H1 (cell line): ENCODE measurements around the gene FMN2. TPM values are rescaled to one million over a fixed set of nuclear protein-coding genes. Genes with fewer than 3 reads are reported as not detected.

ENCODE experiments used
- CTCF ChIA-PET: fragments of 300-600 bp; sonication (Branson Sonifier 250); formaldehyde crosslinking; loops from one replicate; lab custom pipeline; 2021; ENCODE audit not compliant: partially characterized antibody; lab: Charles Lee
- POLR2A ChIA-PET: fragments of 300-600 bp; sonication (Branson Sonifier 250); formaldehyde crosslinking; loops from one replicate; lab custom pipeline; 2021; ENCODE audit warnings: inconsistent platforms; ENCODE audit not compliant: partially characterized antibody; lab: Charles Lee
- DNase-seq, 2 experiments: peaks; one replicate each; pipeline versions ENCODE4 v3.0.0 to v3.0.0-alpha.2; 2010 to 2022; ENCODE audit warnings: low spot score in 2 of 2, low read depth in 1 of 2, mixed read lengths in 1 of 2
- FAIRE-seq: peaks from 2 replicates; lab custom pipeline; 2011; peaks lifted over from hg19 to GRCh38; lab: Jason Lieb, UNC
- H2AFZ ChIP-seq: 2 replicates; pipeline ENCODE4 v1.8.1; 2012; ENCODE audit warnings: low read length, inconsistent platforms
- H2AK5ac ChIP-seq: 2 replicates; pipeline ENCODE4 v1.6.1; 2013; ENCODE audit warnings: low read depth, low read length
- H2BK120ac ChIP-seq: replicated peaks from 2 replicates; pipeline ENCODE3; 2013; ENCODE audit warnings: low read depth, low read length, inconsistent platforms
- H2BK12ac ChIP-seq: 2 replicates; pipeline ENCODE4 v1.6.1; 2013; ENCODE audit warnings: low read depth, low read length
- H2BK15ac ChIP-seq: 2 replicates; pipeline ENCODE4 v1.6.1; 2013; ENCODE audit warnings: low read length
- H2BK20ac ChIP-seq: 2 replicates; pipeline ENCODE4 v1.6.1; 2013; ENCODE audit warnings: low read length
- H2BK5ac ChIP-seq: 2 replicates; pipeline ENCODE4 v1.6.1; 2013; ENCODE audit warnings: low read depth, low read length
- H3K14ac ChIP-seq: 2 replicates; pipeline ENCODE4 v1.6.1; 2013; ENCODE audit warnings: inconsistent platforms; ENCODE audit not compliant: insufficient read length
- H3K18ac ChIP-seq: 2 replicates; pipeline ENCODE4 v1.6.1; 2013; ENCODE audit warnings: low read length; ENCODE audit errors: extremely low read depth
- H3K23ac ChIP-seq: 2 replicates; pipeline ENCODE4 v1.6.1; 2013; ENCODE audit warnings: inconsistent platforms; ENCODE audit not compliant: insufficient read length
- H3K23me2 ChIP-seq: 2 replicates; pipeline ENCODE4 v1.6.1; 2013; ENCODE audit warnings: low read depth, low read length
- H3K27ac ChIP-seq: 2 replicates; pipeline ENCODE4 v1.6.1; 2011; ENCODE audit warnings: low read depth, low read length, inconsistent platforms
- H3K27me3 ChIP-seq, 4 experiments: replicated peaks in 1 of 4; 1 replicate in 1 of 4; 2 replicates in 3 of 4; pipeline versions ENCODE4 v1.6.1 to v1.8.1; 2011 to 2013; ENCODE audit warnings: low read length in 3 of 4, mild to moderate bottlenecking in 3 of 4, inconsistent platforms in 2 of 4, mixed read lengths in 2 of 4, moderate library complexity in 1 of 4; ENCODE audit not compliant: control insufficient read depth in 3 of 4, insufficient read depth in 3 of 4; ENCODE audit errors: extremely low read depth in 1 of 4
- H3K36me3 ChIP-seq, 4 experiments: 2 replicates each; pipeline versions ENCODE4 v1.6.1 to v1.8.1; 2011 to 2013; ENCODE audit warnings: mild to moderate bottlenecking in 4 of 4, low read length in 3 of 4, moderate library complexity in 2 of 4, control low read depth in 1 of 4, inconsistent platforms in 1 of 4; ENCODE audit not compliant: insufficient read depth in 4 of 4, control insufficient read depth in 2 of 4
- H3K4ac ChIP-seq: replicated peaks from 2 replicates; pipeline ENCODE3; 2013; ENCODE audit warnings: low read length, low read depth, mixed read lengths, inconsistent platforms; ENCODE audit not compliant: insufficient read length
- H3K4me1 ChIP-seq, 4 experiments: replicated peaks in 1 of 4; 1 replicate in 1 of 4; 2 replicates in 3 of 4; pipeline versions ENCODE4 v1.6.1 to v1.8.1; 2011 to 2013; ENCODE audit warnings: low read length in 3 of 4, inconsistent platforms in 2 of 4, mixed read lengths in 1 of 4; ENCODE audit not compliant: insufficient read depth in 4 of 4, control insufficient read depth in 3 of 4
- H3K4me2 ChIP-seq, 2 experiments: 2 replicates each; pipeline versions ENCODE4 v1.6.1 to v1.8.1; 2011 to 2013; ENCODE audit warnings: low read depth in 2 of 2, low read length in 2 of 2, control low read depth in 1 of 2, inconsistent platforms in 1 of 2, mild to moderate bottlenecking in 1 of 2; ENCODE audit not compliant: insufficient read depth in 1 of 2
- H3K4me3 ChIP-seq, 4 experiments: fragments of 200-600, 300-600 bp in 1 of 4; sonication (generic), shearing (Covaris generic), sonication (Bioruptor Twin) in 1 of 4; 2 replicates each; pipeline versions ENCODE4 v1.5.1 to v1.8.1; 2011 to 2016; ENCODE audit warnings: low read length in 4 of 4, low read depth in 3 of 4, control low read depth in 2 of 4, inconsistent platforms in 2 of 4, mild to moderate bottlenecking in 2 of 4, mixed read lengths in 1 of 4, moderate library complexity in 1 of 4; ENCODE audit not compliant: insufficient read depth in 2 of 4; ENCODE audit errors: extremely low read depth in 1 of 4
- H3K56ac ChIP-seq: replicated peaks from 2 replicates; pipeline ENCODE3; 2013; ENCODE audit warnings: low read depth, mild to moderate bottlenecking, mixed read lengths, low read length, inconsistent platforms; ENCODE audit not compliant: insufficient read length
- H3K79me1 ChIP-seq: 2 replicates; pipeline ENCODE4 v1.6.1; 2013; ENCODE audit warnings: low read depth, low read length, control low read depth
- H3K79me2 ChIP-seq, 2 experiments: 2 replicates each; pipeline versions ENCODE4 v1.6.1 to v1.8.1; 2012 to 2013; ENCODE audit warnings: low read length in 2 of 2, mild to moderate bottlenecking in 2 of 2, inconsistent platforms in 1 of 2; ENCODE audit not compliant: insufficient read depth in 2 of 2, control insufficient read depth in 1 of 2
- H3K9ac ChIP-seq, 4 experiments: replicated peaks in 1 of 4; 1 replicate in 1 of 4; 2 replicates in 3 of 4; pipeline versions ENCODE4 v1.6.1 to v1.8.1; 2011 to 2013; ENCODE audit warnings: low read depth in 3 of 4, low read length in 3 of 4, control low read depth in 2 of 4, mild to moderate bottlenecking in 2 of 4, moderate library complexity in 2 of 4, inconsistent platforms in 1 of 4; ENCODE audit errors: extremely low read depth in 1 of 4
- H3K9me3 ChIP-seq, 2 experiments: 2 replicates each; pipeline versions ENCODE4 v1.6.1 to v1.8.1; 2012 to 2013; ENCODE audit warnings: mild to moderate bottlenecking in 2 of 2, moderate library complexity in 2 of 2, control low read depth in 1 of 2, inconsistent platforms in 1 of 2, low read depth in 1 of 2, low read length in 1 of 2, mixed read lengths in 1 of 2; ENCODE audit not compliant: insufficient read depth in 2 of 2
- H4K20me1 ChIP-seq, 2 experiments: replicated peaks in 1 of 2; 2 replicates each; pipeline versions ENCODE3 to v1.8.1; 2011 to 2013; ENCODE audit warnings: inconsistent platforms in 2 of 2, low read length in 2 of 2, mild to moderate bottlenecking in 1 of 2; ENCODE audit not compliant: insufficient read depth in 2 of 2, control insufficient read depth in 1 of 2
- H4K5ac ChIP-seq: 2 replicates; pipeline ENCODE4 v1.6.1; 2013; ENCODE audit warnings: low read length, low read depth, mixed read lengths, inconsistent platforms; ENCODE audit not compliant: insufficient read length
- H4K8ac ChIP-seq: 2 replicates; pipeline ENCODE4 v1.8.0; 2013; ENCODE audit warnings: mild to moderate bottlenecking, moderate library complexity, low read length, inconsistent platforms; ENCODE audit not compliant: insufficient read depth; ENCODE audit errors: extremely low read depth
- H4K91ac ChIP-seq: replicated peaks from 2 replicates; pipeline ENCODE3; 2013; ENCODE audit warnings: low read length, mixed read lengths, inconsistent platforms; ENCODE audit not compliant: insufficient read length
- BCL11A ChIP-seq, 2 experiments: IDR thresholded peaks; one replicate each; pipeline ENCODE4 v1.6.1; 2011; ENCODE audit warnings: low read depth in 2 of 2, low read length in 2 of 2, mild to moderate bottlenecking in 2 of 2
- CBX8 ChIP-seq: fragments of 300-800, 300-1000 bp; sonication (generic); IDR thresholded peaks from 2 replicates; pipeline ENCODE4 v1.7.1; 2016; ENCODE audit warnings: low read depth, low read length, borderline replicate concordance
- NRF1 ChIP-seq: IDR thresholded peaks from 2 replicates; pipeline ENCODE4 v1.6.1; 2011; ENCODE audit warnings: mild to moderate bottlenecking, low read depth, low read length, improper control_type of control experiment
- WGBS, 2 experiments: shearing (Covaris generic) in 1 of 2; methylation state at CpG; one replicate each; pipeline versions ENCODE4 v1.1.6 to v1.1.7; 2013 to 2015; ENCODE audit warnings: low lambda C conversion rate in 2 of 2, mixed read lengths in 2 of 2, inconsistent platforms in 1 of 2, low coverage in 1 of 2, missing lambda C conversion rate in 1 of 2; ENCODE audit not compliant: insufficient replicate concordance in 2 of 2, insufficient coverage in 1 of 2, insufficient read length in 1 of 2; ENCODE audit errors: extremely low coverage in 1 of 2, missing lambda C conversion rate in 1 of 2; 5-methylcytosine and 5-hydroxymethylcytosine counted together
- polyA plus RNA-seq, 7 experiments: library from polyadenylated mRNA; depleted of rRNA in 3 of 7; stranded (reverse) in 5 of 7; unstranded in 2 of 7; fragments of >200 nt in 5 of 7; fragments of 200-250 nt in 2 of 7; gene quantifications; 1 replicate in 5 of 7; 2 replicates in 1 of 7; 4 replicates in 1 of 7; pipeline versions ENCODE4 v1.2.1 to v1.2.3, GENCODE V29; 2011 to 2013; ENCODE audit warnings: missing spikeins in 2 of 7, mixed read lengths in 2 of 7
- total RNA-seq: library from RNA; stranded (reverse); fragmentation: NEBNext Ultra II Directional; extraction: Animal tissue kit (Norgen Biotek cat#: 25700); gene quantifications from 2 replicates; pipeline ENCODE4 v1.2.1, GENCODE V29; 2021

The FMN2 gene
- total and polyA plus RNA-seq, 2 of the 8 experiments (the other 6 are each of a cell fraction or from before 2014, with no cell fraction given), result 0.83 to 2.0 TPM

DNA sequence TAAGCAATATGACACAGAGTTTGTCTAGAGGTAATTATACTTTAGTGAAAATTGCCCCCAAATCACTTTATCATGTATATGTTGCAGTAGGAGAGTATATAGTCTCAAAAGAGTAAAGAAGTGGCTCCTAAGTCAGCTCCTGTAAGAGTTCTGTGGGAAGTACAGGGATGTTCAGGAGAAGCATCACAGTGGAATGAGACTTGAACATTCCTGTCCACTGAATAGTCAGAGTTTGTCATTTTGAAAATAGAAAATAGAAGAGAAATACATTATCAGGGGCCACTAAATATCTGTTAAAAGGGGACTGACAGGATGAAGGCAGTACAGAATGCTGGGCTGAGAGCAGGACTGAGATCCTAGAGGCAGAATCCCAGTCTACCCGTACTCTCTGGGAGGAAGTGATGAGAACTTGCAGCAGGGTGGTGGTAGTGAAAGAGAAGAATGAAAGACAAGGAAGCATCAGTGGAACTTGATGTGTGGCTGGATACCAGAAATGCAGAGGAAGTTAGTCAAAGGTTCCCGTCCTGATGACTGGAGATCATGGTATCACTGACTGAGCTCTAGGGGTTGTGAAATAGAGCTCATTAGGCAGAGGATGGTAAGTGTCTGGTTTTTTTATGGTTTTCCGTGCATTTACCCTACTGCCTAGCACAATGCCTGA, 153.4 kb downstream of the FMN2 start:
- Histone ChIP-seq H2AFZ (no peak overlapping the region), H3K23ac (no peak overlapping the region), H3K79me2 (no peaks in the 10 kb centered on the region), H3K9ac (no peak overlapping the region), H3K23me2 (no peaks in the 10 kb centered on the region), H2BK12ac (no peak overlapping the region), H3K56ac (no peak overlapping the region), H3K9me3 (no peaks in the 10 kb centered on the region), H3K79me1 (no peaks in the 10 kb centered on the region; the same call in 1 of the 2 replicates), H3K36me3 (no peaks in the 10 kb centered on the region), H3K4me3 (no peak overlapping the region), H2BK5ac (no peak overlapping the region), H3K4me1 (no peaks in the 10 kb centered on the region), H3K27me3 (no peaks in the 10 kb centered on the region), H3K18ac (no peak overlapping the region), H4K91ac (no peak overlapping the region), H3K14ac (no peak overlapping the region), H2AK5ac (no peak overlapping the region), H3K4me2 (no peak overlapping the region), H4K8ac (no peak overlapping the region), H3K4ac (no peak overlapping the region), H2BK15ac (no peak overlapping the region), H4K20me1 (no peaks in the 10 kb centered on the region), H4K5ac (no peak overlapping the region), H2BK120ac (no peak overlapping the region), H3K27ac (no peak overlapping the region), H2BK20ac (no peak overlapping the region)
- DNase-seq, result no peak
- ChIA-PET CTCF (interaction anchor here (0.9 to 1.4 kb wide), 3 partner anchors 20 to 56 kb away, joined by 3 read pairs; no protein-coding TSS in a partner anchor), POLR2A (no interaction called here)
- no peak for FAIRE-seq
- 92% methylated on average over 3 of the region's 3 CpGs; no CpG with 5 or more reads in 1 of the 2 experiments for WGBS, 2 experiments
- no peak for TF ChIP-seq CBX8
- no peak for TF ChIP-seq NRF1
- no peak for TF ChIP-seq BCL11A (IDR thresholded peaks at IDR 0.05; ENCODE audit: low read depth in 2 of 2, low read length in 2 of 2)
